Suppressor macrophage treated with lipopolysaccharide for 1 hour (primary cell): ENCODE measurements around the gene EIF3M.
"Not testable (repeated sequence)": the region's sequence is repeated elsewhere in the genome, so short reads cannot be mapped to it uniquely, and the experiment has no call there.

ENCODE experiments used
- DNase-seq, 3 donors: peaks; one replicate each; pipeline ENCODE4 v3.0.0-alpha.2; 2020 to 2022

The EIF3M gene

DNA sequence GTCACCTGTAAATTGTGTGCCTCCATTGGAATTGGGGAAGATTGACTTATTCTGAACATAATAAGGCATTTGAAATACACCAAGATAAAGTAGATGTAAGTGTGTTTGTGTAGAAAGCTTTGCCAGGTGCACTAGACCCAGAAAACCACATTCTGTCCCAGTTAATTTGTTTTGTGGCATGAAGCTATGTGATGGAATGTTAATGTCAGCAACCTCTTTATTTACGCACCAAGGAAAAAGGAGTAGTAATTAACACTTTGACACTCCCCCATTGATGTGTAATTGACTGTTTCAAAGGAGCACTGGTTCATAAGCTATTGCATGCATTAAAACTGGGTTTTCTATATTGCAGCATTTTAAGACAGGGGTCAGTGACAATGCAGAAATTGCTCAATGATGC, 14.3 kb downstream of the EIF3M start:
- DNase-seq: no peak

DNA sequence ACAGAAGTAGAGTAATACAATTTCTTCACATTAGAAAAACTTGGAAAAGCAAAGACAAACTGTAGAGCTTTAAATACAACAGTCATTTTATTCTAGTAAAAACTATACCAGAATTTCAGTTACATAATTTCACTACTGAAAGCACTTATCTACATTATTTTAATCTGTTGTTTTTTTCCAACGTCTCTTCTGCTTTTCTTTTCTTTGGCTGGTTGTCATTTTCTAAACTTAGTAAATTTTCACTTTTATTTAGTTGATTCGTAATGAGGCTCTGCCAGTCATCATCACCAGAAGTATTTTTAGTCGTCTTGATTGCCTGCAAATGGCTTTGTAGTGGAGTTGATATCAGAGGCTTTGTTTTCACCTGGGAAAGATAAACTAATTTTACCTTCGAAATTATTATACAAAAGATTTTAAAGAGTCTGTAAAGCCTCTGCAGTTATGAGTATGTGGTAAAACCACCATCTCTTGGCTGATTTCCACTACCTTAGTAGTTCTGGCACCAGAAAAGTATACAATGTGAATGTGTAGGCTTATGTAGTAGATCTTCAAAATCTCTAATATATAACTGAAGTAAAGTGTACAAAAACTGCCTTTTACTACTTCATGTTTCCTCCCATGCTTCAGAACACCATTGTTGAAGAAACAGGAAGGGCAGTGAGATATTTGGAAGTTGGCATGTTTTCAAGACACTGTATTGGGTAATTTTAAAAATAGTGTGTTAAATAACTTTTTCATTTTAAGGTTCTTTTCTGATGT, 19.2 kb downstream of the EIF3M start:
- peak in 1 of 3 donors; percentile 13 for DNase-seq

DNA sequence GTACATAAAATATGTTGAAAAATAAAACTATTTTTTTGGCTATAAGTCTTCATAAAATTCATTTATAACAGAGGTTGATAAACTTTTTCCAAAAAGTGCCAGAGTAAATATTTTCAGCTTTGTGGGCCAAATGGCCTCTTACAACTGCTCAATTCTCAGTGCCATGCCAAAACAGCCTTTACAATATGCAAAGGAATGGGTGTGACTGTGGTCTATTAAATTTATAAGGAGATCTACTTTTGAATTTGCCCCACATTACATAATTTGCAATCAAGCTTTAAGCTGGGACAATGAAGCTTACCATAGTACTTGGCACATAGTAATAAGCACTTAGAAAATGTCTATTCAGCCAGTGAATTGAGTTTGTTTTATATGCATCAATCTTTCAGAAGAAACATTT, 22.6 kb downstream of the EIF3M start:
- DNase-seq: no peak

DNA sequence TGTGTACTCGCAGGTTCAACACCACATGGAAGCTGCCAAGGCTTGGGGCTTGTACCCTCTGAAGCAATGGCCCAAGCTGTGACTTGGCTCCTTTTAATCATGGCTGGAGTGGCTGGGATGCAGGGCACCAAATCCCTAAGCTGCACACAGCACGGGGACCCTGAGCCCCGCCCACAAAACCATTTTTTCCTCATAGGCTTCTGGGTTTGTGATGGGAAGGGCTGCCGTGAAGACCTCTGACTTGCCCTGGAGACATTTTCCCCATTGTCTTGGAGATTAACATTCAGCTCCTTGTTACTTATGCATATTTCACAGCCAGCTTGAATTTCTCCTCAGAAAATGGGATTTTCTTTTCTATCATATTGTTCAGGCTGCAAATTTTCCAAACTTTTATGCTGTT, 25.2 kb downstream of the EIF3M start:
- not testable (repeated sequence) for DNase-seq

DNA sequence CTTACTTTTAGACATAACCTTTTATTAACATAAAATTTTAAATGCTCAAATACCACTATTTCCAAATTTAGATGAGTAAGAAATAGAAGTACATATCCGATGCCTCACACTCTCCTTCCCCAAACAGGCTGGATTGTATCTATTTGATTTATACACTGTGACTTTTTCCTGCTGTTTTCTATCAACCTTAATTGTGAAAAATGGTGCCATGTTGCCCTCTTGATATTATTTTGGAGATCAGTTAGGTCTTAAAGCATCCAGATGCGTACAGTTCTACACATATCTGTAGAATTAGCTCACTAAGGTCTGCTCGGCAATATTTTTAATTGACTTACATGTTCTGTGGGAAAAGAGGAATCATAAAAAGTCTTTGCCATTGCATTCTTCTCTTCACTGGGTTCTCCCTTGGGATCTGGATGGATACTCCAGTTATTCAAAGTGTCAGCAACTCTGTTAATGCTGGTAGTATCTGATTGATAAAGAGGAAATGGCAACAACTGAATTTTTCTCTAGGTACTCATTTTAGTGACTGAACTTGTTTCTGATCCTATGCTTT, 27.2 kb downstream of the EIF3M start:
- DNase-seq: no peak

DNA sequence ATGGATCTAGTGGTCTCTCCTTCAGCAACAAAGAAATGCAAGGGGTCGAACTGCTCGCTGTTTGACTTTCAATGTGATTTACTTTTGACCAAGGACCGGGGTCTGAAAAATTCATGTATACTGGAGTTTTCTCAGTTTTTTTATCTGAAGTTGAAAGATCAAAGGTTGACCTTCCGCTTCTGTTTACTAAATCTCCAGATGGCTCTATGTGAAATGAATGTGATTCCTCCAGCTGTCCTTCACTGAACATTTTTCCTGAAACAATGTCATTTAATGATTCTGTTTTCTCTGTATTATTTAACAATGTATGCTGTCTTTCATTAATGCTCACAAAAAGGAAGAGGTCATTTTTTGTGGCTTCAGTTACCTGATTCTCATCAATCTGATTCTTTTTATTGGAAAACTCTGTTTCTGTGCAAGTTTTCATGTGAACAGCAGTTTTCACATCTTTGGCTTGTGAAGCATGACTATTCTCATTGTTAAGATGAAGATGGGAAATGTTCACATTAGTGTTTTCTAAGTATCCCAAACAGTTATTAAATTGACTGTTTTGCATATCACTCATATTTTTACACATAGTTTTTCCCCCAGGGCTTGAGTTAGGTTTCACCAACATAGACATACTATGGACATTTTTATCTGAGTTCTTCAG, 30.0 kb downstream of the EIF3M start:
- DNase-seq: no peak

DNA sequence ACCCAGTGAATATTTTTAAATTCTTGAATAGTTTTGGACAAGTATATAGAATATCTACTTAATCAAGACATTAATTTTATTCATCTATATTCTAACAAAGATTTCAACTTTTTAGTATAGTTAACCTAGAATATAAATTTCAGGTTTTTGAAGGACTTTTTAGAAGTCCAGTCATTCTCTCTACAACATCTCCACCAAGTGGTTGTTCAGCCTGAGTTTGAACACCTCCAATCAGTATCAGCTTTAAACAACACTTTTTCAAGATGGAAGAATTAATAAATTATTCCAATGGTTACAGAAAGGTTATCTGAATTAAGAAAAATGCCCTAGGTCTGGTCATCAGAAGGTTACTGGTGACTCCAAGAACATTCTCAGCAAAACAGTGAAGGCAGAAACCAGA, 31.8 kb downstream of the EIF3M start:
- DNase-seq: peak; percentile 5 to 32 (median 31)

DNA sequence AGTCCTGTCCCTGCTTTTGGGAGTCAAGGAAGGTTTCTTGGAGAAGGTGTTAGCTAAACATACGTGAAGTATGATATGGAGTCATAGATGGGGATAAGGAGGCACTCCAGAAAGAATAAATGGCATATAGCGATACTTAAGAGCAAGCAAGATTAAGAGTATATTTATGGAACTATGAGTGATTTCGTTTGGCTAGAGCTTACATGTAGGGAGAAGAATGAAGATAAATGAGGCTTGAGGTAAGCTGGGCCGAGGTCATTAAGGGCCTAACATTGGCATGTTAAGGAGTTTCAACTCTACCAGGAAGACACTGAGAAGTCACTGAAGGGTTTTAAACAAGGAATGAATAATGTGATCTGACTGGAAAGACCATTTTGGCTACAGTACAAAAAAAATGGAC, 33.3 kb downstream of the EIF3M start:
- no peak for DNase-seq

DNA sequence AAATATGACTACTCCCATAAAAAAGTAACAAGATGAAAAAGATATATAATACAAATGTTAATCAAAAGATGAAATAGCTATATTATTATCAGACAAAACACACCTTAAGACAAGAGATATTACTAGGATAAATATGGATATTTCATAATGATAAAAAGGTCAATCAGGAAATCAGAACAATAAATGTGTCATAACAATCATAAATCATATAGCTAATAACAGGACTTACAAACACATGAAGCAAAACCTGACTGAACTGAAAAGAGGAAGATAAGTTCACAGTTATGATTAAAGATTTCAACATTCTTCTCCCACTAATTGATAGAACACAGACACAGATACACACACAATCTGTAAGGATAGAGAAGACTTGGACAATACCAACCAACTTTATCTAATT, 47.2 kb downstream of the EIF3M start:
- DNase-seq: peak in 1 of 3 donors; percentile 3

DNA sequence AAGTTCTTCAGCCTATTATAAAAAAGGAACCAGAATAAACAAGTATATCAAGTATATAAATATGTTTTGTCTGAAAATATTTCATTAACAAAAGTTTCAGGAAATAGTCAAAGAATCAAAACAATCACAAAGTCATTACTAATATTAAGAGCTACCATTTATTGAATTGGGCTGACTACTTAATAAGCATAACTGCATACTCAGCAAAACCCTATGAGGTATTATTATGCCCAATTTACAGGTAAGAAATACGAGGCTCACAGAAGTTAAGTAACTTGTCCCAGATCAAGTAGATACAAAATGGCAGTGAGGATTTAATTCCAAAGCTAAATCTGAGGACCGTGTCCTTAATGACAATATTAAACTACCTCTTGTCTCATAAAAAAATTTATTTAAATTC, 52.2 kb downstream of the EIF3M start:
- DNase-seq: no peak

DNA sequence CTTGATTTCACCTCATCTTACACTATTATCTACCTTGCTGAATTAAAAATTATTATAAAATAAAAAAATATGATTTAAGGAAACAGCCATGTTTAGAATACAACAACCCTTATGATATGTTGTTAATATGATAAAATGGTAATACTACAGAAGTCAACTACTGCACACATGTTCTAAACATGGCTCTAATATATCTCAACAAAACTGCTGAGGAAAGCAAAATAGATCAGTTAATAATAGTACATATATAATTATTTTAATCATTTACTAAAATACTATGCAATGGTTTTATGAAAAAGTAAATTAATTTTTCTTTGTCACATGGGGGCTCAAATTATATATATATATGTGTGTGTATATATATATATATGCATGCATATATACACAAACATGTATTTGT, 57.7 kb downstream of the EIF3M start:
- DNase-seq: no peak

DNA sequence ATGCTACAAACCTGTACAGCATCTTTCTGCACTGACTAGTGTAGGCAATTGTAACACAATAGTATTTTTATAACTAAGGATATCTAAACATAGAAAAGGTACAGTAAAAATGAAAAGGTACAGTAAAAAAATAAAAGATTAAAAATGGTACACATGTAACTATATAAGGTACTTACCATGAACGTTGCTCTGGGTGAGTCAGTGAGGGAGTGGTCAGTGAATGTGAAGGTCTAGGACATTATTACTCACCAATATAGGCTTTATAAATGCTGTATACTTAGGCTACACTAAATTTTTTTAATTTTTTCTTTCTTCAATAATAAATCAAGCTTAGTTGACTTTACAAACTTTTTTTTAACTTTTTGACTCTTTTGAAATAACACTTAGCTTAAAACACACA, 59.9 kb downstream of the EIF3M start:
- DNase-seq: no peak
